Measurements from ENCODE around the gene ALS2CL.

ALS2CL gene

DNA sequence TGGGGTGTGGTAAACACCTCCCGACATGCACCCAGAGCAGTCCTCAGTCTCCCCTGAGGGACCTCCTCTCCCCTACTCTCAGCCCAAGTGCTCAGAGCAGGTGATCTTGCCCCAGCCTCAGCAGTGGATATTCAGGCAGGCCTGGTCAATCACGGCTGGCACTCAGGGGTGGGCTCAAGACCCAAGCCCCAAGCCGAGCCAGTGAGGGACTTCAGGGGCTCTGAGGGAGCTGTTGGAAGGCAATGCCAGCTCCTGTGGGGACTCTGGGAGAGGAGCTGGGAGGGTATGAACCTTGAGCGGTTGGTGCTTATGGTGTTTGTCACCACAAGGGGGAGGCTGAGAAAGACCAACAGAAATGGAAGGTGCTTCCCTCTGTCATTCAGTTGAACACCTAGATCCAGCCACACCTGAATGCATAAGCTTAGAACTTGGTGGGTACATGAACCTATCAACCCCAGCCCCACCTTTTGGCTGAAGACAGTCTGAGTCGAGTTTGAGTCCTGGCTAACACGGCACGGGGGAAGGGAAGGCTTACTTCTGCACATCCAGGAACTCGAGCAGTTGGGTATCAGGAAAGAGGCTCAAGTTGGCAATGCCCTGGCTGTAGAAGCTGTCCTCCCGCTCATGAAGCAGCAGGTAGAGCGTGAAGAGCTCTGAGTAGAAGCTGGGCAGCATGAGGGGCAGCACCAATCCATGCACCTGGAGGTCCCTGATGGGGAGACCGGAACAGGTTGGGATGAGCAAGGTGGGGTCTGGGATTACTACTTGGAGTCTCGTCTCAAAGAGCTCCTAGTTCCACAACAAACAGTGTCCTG, 19.2 kb downstream of the ALS2CL start:
- DNase-seq (ENCODE audit: low spot score), result no peak

DNA sequence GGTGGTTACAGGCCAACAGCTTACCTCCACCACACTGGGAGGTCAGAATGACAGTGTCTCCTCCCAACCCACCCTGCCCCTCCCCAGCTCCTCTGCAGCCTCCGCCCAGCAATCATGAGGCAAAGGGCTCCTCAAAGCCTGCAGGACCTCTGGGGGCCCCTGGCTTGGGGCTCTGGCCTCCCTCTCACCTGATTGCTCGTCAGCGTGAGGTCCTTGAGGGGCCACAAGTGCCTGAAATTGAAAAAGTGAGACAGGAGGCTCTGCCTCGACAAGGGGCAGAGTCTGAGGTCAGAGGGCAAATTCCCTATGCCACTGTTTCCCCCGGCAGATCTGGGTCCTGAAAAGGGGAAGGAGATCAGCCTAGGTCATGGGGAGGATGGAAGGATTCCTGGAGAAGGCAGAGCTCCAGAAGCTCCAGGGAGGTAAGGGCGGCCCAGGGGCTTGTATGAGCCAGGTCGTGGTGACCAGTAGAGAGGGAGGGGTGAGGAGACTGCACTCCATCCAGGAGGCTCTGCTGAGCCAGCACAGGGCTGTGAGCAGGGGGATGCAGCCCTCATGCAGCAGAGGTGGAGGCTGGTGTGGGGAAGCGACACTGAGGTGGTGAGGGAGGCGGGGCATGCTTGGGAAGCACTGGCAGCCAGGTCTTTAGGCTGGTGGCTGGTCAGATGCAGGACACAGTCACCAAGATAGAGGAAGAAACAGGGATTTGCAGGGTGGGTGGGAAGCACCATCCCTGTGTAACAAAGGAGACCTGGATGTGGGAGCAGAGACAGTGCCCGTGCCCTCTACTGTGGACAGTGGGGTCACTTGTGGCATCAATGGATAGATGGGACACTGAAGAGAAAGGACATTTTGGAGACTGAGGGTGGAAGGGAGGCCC, 20.1 kb downstream of the ALS2CL start:
- TF ChIP-seq, protein P1, sequence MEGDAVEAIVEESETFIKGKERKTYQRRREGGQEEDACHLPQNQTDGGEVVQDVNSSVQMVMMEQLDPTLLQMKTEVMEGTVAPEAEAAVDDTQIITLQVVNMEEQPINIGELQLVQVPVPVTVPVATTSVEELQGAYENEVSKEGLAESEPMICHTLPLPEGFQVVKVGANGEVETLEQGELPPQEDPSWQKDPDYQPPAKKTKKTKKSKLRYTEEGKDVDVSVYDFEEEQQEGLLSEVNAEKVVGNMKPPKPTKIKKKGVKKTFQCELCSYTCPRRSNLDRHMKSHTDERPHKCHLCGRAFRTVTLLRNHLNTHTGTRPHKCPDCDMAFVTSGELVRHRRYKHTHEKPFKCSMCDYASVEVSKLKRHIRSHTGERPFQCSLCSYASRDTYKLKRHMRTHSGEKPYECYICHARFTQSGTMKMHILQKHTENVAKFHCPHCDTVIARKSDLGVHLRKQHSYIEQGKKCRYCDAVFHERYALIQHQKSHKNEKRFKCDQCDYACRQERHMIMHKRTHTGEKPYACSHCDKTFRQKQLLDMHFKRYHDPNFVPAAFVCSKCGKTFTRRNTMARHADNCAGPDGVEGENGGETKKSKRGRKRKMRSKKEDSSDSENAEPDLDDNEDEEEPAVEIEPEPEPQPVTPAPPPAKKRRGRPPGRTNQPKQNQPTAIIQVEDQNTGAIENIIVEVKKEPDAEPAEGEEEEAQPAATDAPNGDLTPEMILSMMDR (IDR thresholded peaks at IDR 0.05; ENCODE audit: extremely low read depth, missing control alignments), result no peak
- no peak for DNase-seq (ENCODE audit: low spot score)

More for the DNA sequence above, 19.2 kb downstream of the ALS2CL start:
- TF ChIP-seq, protein P1 (IDR thresholded peaks at IDR 0.05; ENCODE audit: extremely low read depth, missing control alignments), result no peak

DNA sequence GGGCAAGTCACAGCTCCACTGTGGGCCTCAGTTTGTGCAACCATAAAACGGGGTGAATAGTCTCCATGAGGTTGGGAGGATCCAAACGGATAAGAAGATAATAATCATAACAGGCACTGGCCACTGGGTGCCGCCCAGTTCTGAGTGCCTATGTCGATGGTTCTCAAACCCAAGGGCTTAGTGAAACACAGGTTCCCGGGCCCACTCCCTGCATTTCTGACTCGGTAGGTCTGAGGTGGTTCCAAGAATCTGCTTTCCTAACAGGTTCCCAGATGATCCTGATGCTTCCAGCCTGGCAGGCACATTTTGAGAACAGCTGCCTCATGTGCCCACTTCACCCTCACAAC, 21.2 kb downstream of the ALS2CL start:
- TF ChIP-seq, protein P1 (IDR thresholded peaks at IDR 0.05; ENCODE audit: extremely low read depth, missing control alignments), result no peak
- DNase-seq (ENCODE audit: low spot score), result no peak

DNA sequence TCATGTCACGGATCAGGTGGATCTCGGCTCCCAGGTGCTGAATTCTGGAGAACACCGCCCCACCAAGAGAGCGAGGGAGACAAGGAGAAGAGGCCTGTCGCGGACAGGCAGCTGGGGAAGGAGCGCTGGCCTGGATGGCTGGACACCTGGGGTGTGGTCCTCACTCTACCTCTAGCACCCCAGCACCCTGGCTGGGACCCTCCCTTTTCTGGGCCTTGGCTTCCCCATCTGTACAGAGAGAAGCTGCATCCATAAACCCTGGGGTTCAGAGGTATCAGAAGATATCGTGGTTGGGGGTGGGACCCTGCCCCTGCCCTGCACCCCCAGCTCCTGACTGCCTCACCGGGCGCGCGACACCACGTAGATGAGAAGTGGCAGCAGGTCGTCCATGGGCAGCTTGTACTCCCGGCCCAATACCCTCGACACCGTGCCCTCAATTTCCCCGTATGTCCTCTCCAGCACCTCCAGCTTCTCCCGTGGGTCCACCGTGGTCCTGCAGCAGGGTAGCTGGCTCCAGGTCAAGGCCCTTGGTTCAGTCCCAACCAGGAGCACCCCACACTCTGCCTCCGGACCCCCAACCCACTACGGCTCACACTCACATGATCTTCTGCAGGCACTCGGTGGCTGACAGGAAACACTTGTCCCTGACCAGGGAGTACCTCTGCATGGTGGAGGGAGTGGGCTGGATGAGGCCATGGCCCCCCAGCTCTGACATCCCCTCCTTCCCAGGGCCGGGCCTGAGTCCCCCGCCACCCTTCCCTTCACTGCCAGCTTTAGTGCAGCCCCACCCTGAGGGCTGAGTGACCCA, 21.7 kb downstream of the ALS2CL start:
- no peak for DNase-seq (ENCODE audit: low spot score)
- TF ChIP-seq, protein P1 (IDR thresholded peaks at IDR 0.05; ENCODE audit: extremely low read depth, missing control alignments), result no peak

DNA sequence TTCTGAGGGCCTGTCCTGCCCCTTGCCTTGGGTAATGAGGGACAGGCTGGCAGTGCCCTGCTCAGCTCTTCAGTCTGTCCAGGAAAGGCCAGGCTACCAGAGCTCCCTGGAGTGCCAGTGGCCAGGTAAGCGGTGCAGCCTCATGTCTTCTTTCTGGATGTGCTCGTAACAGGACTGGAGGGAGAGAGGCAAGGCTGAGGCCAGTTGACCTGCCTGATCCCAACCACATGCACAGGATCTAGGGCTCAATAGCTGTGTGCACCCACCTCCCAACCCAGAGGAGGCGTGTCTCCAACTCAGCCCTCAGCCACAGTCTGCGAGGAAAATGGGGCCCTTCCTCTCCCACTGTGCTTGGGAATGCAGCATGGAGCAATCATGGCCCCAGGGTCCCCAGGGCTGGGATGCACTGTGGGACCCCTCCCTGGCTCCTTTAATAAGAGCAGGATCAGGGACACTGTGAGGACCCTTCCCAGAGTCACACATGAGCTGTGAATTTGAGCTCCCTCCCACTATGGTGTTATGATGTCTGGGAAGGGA, 22.5 kb downstream of the ALS2CL start:
- TF ChIP-seq, protein P1 (IDR thresholded peaks at IDR 0.05; ENCODE audit: extremely low read depth, missing control alignments), result no peak
- DNase-seq (ENCODE audit: low spot score), result no peak

DNA sequence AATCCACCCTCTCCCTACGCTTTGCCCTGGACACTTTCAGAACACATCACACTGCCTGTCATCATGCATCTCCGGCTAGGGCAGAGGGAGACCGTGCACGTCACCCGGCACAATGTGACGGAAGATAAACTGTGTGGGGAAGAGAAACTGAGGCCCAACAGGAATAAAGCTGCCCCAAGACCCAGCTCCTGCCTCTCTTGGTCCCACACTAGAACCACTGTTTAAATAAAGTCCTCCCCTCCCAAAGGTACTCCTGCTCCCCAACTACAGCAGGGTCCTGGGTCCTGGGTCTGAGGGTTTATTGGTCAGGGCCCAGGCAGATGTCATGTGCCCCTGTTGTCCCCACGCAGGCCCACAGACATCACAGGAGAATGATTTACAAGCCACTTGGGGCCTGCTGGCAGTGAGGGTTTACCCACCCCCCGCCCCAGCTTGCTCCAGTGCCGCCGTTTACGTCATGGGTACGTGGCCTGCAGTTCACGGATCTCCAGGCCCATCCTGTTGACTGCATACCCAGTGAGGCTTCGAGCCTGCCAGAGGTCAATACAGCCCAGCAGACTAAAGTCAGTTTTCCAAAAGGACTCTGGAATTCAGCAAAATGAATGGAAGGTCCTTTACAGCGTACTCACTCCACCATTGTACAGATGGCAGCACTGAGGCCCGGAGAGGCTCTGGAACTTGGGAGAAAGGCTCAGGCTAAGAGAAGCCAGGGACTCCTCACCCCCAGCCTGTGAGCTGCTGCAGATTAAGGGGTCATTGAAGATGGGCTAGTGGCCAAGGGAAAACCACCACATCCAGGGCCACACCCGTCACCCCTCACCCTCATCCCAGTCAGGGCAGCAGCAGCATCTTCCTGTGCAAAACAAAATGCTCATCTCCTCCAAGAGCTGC, 23.2 kb downstream of the ALS2CL start:
- no peak for DNase-seq (ENCODE audit: low spot score)
- TF ChIP-seq, protein P1 (IDR thresholded peaks at IDR 0.05; ENCODE audit: extremely low read depth, missing control alignments), result no peak

Measured in GM20000 (cell line).